SU-DHL-6 (cell line): ENCODE data around the gene PLEKHA7.

Source experiments
- EZH2phosphoT487 ChIP-seq: fragments of 200-600 bp; sonication (generic), shearing (Covaris generic); conservative IDR thresholded peaks from 2 replicates; pipeline ENCODE4 v1.6.1; 2018; ENCODE audit warnings: mild to moderate bottlenecking, antibody characterized with exemption, low read length, moderate library complexity, mixed read lengths
- TF ChIP-seq, protein P1 (sequence below): fragments of 200-600 bp; sonication (generic); IDR thresholded peaks from one replicate; pipeline ENCODE4 v1.5.1; 2017; ENCODE audit warnings: antibody characterized with exemption, mild to moderate bottlenecking, low read length, moderate library complexity; ENCODE audit not compliant: insufficient read depth, poor library complexity, severe bottlenecking

DNA sequence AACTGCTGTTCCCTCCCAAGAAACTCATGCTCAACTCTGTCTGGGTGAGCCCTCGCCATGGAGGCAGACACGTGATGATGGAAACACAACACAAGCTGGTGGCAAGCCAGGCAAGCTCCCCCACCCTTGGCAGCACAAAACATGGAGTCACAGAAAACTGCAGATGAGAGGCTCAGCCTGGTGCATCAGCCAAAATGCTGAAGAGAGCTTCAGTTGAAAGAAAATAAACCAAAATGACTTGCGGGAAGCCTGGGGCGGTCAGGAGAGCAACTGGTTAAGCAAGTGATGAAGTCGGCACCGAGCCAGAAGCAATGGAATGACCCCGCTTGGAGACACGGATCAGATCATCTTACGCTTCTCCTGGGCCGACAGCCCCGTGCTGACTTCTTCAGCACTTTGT, 207.4 kb downstream of the PLEKHA7 start:
- TF ChIP-seq, protein P1, sequence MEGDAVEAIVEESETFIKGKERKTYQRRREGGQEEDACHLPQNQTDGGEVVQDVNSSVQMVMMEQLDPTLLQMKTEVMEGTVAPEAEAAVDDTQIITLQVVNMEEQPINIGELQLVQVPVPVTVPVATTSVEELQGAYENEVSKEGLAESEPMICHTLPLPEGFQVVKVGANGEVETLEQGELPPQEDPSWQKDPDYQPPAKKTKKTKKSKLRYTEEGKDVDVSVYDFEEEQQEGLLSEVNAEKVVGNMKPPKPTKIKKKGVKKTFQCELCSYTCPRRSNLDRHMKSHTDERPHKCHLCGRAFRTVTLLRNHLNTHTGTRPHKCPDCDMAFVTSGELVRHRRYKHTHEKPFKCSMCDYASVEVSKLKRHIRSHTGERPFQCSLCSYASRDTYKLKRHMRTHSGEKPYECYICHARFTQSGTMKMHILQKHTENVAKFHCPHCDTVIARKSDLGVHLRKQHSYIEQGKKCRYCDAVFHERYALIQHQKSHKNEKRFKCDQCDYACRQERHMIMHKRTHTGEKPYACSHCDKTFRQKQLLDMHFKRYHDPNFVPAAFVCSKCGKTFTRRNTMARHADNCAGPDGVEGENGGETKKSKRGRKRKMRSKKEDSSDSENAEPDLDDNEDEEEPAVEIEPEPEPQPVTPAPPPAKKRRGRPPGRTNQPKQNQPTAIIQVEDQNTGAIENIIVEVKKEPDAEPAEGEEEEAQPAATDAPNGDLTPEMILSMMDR = no peak
- TF ChIP-seq EZH2phosphoT487 = no peak
